ENCODE results near the gene EHMT2. TPM values are rescaled to one million over a fixed set of nuclear protein-coding genes. Genes with fewer than 3 reads are reported as not detected.

The EHMT2 gene
- polyA plus RNA-seq, 2 of the 4 experiments (the other 2 are of a cell fraction), result 15.4 to 32.3 TPM

DNA sequence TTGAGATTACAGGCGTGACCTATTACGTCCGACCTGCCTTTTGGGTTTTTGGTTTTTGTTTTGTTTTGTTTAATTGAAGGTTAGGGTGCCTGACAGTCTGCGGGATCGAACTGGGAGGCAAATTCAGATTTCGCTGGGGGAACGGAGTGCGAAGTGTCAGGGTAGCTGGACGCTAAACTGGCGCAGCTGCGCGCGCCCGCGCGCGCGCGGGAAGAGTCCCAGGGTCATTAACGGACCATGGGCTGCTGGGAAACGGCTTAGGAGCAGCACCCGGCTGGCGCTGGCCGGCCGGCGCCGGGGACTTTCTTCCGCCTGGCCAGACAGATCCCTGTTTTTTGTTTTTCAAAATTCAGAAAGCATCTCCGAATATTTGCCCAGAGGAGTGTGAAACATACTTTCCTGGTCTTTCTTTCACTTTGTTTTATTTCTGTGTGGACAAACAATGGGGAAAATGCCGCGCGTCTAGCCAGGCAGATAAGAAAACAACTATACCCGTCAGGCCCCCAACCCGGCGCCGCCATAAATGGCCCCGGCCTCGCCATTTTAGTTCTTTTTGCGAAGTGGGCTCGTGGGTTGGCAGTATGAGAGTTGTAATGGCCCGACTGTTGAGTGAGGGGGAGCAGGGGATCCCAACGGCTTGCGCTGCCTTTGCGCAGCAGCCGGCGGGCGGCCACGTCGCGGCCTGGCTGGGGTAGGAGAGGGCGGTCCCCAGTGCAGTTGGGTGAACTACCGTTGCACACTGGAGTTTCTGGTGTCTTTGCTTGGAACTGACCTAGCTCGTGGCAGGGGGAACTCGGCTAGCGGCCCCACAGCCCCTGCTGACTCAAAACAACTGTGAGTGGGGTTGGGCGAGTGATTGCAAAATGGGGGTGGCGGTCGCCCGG lies 62.9 kb downstream of the EHMT2 start (continued):
- TF ChIP-seq REST (IDR thresholded peaks at IDR 0.05) (no peak; the same call in 1 of the 2 replicates), KDM5A (IDR thresholded peaks at IDR 0.05) (no peak), NPAS2 (CRISPR knock-in tag; IDR thresholded peaks at IDR 0.05; ENCODE audit: borderline replicate concordance) (no peak), HOXB5 (CRISPR knock-in tag; IDR thresholded peaks at IDR 0.05) (no peak), E2F6 (IDR thresholded peaks at IDR 0.05; ENCODE audit: borderline replicate concordance, low read depth) (peak; percentile 90), RAD21 (conservative IDR thresholded peaks at IDR 0.05 in 1 of 2, IDR thresholded peaks at IDR 0.05 in 1 of 2) (no peak), RCOR1 (IDR thresholded peaks at IDR 0.05; ENCODE audit: low read depth, low read length) (no peak), NR3C1 (IDR thresholded peaks at IDR 0.05) (no peak), USF2 (IDR thresholded peaks at IDR 0.05) (no peak), ESRRA (IDR thresholded peaks at IDR 0.05; ENCODE audit: borderline replicate concordance, low read length) (no peak), BCL3 (IDR thresholded peaks at IDR 0.05) (peak; percentile 97), ZC3H11A (IDR thresholded peaks at IDR 0.05) (no peak), SREBF2 (IDR thresholded peaks at IDR 0.05) (no peak), EP300 (IDR thresholded peaks at IDR 0.05) (no peak), CBX8 (IDR thresholded peaks at IDR 0.05) (no peak), POLR2AphosphoS2 (conservative IDR thresholded peaks at IDR 0.05; ENCODE audit: low read length) (no peak), KDM1A (IDR thresholded peaks at IDR 0.05; ENCODE audit: low read depth) (no peak), CHD2 (IDR thresholded peaks at IDR 0.05; ENCODE audit: low read length, partially characterized antibody) (no peak), BHLHE40 (IDR thresholded peaks at IDR 0.05; ENCODE audit: low read depth, low read length) (no peak), MAFK (IDR thresholded peaks at IDR 0.05; ENCODE audit: partially characterized antibody) (no peak), CBX2 (IDR thresholded peaks at IDR 0.05; ENCODE audit: borderline replicate concordance, low read depth) (no peak), MYC (IDR thresholded peaks at IDR 0.05; ENCODE audit: borderline replicate concordance, low read length) (no peak), CHD4 (IDR thresholded peaks at IDR 0.05; ENCODE audit: borderline replicate concordance) (no peak), FOSB (CRISPR knock-in tag; IDR thresholded peaks at IDR 0.05) (no peak), POLR2A (IDR thresholded peaks at IDR 0.05; ENCODE audit: low read length) (peak; percentile 95), CEBPB (IDR thresholded peaks at IDR 0.05) (peak in 1 of 2 experiments; percentile 27; a peak in 1 of 4 replicates), TP53 (CRISPR knock-in tag; IDR thresholded peaks at IDR 0.05) (peak; percentile 14; the same call in 1 of the 2 replicates), HES2 (IDR thresholded peaks at IDR 0.05) (no peak), JUN (IDR thresholded peaks at IDR 0.05) (peak; percentile 96 to 98), HDAC2 (IDR thresholded peaks at IDR 0.05) (no peak), MAZ (IDR thresholded peaks at IDR 0.05; ENCODE audit: borderline replicate concordance, low read depth, low read length) (no peak), PHF8 (IDR thresholded peaks at IDR 0.05; ENCODE audit: borderline replicate concordance, low read depth) (peak; percentile 73; the same call in 1 of the 2 replicates), MAX (IDR thresholded peaks at IDR 0.05) (peak; percentile 78), TFCP2L1 (CRISPR knock-in tag; IDR thresholded peaks at IDR 0.05) (no peak)
- TF ChIP-seq, protein P1, sequence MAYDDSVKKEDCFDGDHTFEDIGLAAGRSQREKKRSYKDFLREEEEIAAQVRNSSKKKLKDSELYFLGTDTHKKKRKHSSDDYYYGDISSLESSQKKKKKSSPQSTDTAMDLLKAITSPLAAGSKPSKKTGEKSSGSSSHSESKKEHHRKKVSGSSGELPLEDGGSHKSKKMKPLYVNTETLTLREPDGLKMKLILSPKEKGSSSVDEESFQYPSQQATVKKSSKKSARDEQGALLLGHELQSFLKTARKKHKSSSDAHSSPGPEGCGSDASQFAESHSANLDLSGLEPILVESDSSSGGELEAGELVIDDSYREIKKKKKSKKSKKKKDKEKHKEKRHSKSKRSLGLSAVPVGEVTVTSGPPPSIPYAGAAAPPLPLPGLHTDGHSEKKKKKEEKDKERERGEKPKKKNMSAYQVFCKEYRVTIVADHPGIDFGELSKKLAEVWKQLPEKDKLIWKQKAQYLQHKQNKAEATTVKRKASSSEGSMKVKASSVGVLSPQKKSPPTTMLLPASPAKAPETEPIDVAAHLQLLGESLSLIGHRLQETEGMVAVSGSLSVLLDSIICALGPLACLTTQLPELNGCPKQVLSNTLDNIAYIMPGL (CRISPR knock-in tag; IDR thresholded peaks at IDR 0.05; ENCODE audit: borderline replicate concordance), result no peak

Measured in A549 (cell line).